Motor neuron (in vitro differentiated cells): ENCODE data around the gene DDX3X. TPM values are rescaled to one million over a fixed set of nuclear protein-coding genes. Genes with fewer than 3 reads are reported as not detected.
"Not testable (repeated sequence)": the region's sequence is repeated elsewhere in the genome, so short reads cannot be mapped to it uniquely, and the experiment has no call there.

ENCODE experiments used
- ATAC-seq, 8 experiments: fragments of 200-7000 bp; cut with Tn5 transposase; replicated peaks in 6 of 8; 2 replicates each; pipeline ENCODE4 v1.8.0; 2021; ENCODE audit warnings: mild to moderate bottlenecking in 8 of 8, moderate library complexity in 8 of 8
- H3K27ac ChIP-seq, 2 donors: fragments of 250-450 bp; sonication (Bioruptor Pico); 2 replicates each; pipeline ENCODE4 v1.9.0; 2021; ENCODE audit warnings: antibody characterized with exemption in 2 of 2, mild to moderate bottlenecking in 2 of 2, moderate library complexity in 1 of 2
- H3K4me1 ChIP-seq, 2 donors: fragments of 250-450 bp; sonication (Bioruptor Pico); replicated peaks in 1 of 2; 2 replicates each; pipeline ENCODE4 v1.6.1; 2021; ENCODE audit warnings: antibody characterized with exemption in 2 of 2, mild to moderate bottlenecking in 2 of 2, moderate library complexity in 1 of 2
- H3K4me3 ChIP-seq, 5 donors: fragments of 250-450 bp; sonication (Bioruptor Pico); 2 replicates each; pipeline ENCODE4 v1.9.0; 2021; ENCODE audit warnings: antibody characterized with exemption in 5 of 5, mild to moderate bottlenecking in 5 of 5, moderate library complexity in 4 of 5
- WGBS, 10 experiments: fragments of 450-650 bp; shearing (Covaris generic); methylation state at CpG; one replicate each; pipeline ENCODE4 v1.0.0; 2022; 5-methylcytosine and 5-hydroxymethylcytosine counted together
- in situ Hi-C, 9 experiments: fragments of 400-800 bp; cut with MboI; loops; one replicate each; pipeline ENCODE4 v1.15.0; 2021; ENCODE audit warnings: low sequenced_read_pairs in 9 of 9, low pct_unique_long_range_greater_than_20kb in 2 of 9; ENCODE audit not compliant: unreplicated experiment in 9 of 9
- total RNA-seq, 8 experiments: library from RNA; unstranded; fragments of 300-600 nt; gene quantifications; 2 replicates each; pipeline versions ENCODE4 v1.2.3 to v1.2.4, GENCODE V29; 2022

DDX3X gene
- total RNA-seq, 8 experiments from 2014 or later = 119 to 319 (median 167) TPM

- Histone ChIP-seq H3K4me1 (no peaks in the 10 kb centered on the region), H3K27ac (no peak overlapping the region), H3K4me3 (no peak overlapping the region)
- peak in 5 of 8 experiments; percentile 5 to 27 (median 18) for ATAC-seq
- in situ Hi-C loops = no loop called here
- WGBS, 10 experiments = 0 to 100% (median 96%) methylated on average over 1 to 4 of the region's 6 CpGs; no CpG with 5 or more reads in 3 of the 10 experiments
Measured at GRCh38 chrX:41350150-41350975, 16.4 kb downstream of the DDX3X start.

DNA sequence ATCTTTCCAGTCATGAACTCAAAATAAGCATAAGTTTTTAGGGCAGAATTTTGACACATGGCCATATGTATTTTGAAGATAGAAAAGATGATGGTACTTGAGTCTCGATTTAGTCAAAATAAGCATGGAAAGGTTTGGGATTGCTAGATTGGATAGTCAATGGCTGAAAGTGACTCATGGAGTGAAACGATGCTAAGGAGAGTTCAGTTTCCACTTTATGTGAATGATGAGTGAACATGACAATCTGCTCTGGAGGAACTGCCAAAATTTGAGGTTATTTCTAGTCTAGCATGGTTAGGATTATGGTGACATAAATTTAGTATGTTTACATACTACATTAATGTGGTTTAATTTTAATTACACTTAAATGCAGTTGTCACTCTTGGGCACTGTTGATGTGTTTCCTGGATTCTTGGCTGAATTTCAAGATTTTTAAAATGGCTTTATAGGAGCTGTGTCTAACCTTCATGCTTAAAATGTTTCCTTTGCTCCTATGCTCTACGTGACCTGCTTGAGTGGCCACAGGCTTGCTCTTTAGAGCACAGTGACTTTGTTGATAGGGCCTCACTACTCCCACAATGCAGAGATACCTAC is 17.1 kb downstream of the DDX3X start:
- 34 to 84% (median 62%) methylated on average over 2 to 3 of the region's 3 CpGs; no CpG with 5 or more reads in 6 of the 10 experiments for WGBS, 10 experiments
- H3K27ac ChIP-seq = no peak overlapping the region
- peak in 3 of 8 experiments; percentile 6 to 24 (median 13) for ATAC-seq

DNA sequence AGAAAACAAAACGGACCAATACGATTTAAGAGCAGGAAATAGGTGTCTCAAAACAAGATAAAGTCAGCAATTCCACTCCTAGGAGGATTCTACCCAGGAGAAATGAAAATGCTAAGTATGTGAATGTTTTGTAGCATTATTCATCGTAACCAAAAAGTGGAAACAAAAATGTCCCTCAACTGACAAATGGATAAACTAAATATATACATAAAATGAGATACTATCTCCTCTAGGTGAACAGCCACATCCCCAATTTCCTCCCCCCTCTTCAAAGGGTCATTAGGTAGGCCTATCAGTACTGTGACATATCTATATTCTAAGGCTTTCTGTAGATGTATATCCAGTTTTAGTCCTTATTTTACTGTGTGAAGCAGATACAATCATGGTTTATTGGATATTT is 18.0 kb downstream of the DDX3X start:
- 63 to 100% (median 83%) methylated on average over 2 to 3 of the region's 3 CpGs; no CpG with 5 or more reads in 3 of the 10 experiments for WGBS, 10 experiments
- ATAC-seq = peak in 2 of 8 experiments; percentile 2 to 6
- in situ Hi-C loops = no loop called here

More for the DNA sequence above, 17.1 kb downstream of the DDX3X start:
- no peaks in the 10 kb centered on the region for H3K4me1 ChIP-seq
- no peak overlapping the region for H3K4me3 ChIP-seq
- in situ Hi-C loops = no loop called here

GRCh38 chrX:41352329-41352838 is 18.4 kb downstream of the DDX3X start:
- no peaks in the 10 kb centered on the region for H3K4me1 ChIP-seq
- no peak overlapping the region for H3K4me3 ChIP-seq
- ATAC-seq = peak in 4 of 8 experiments; percentile 1 to 4 (median 4)
- 76 to 80% methylated on average over 1 to 3 of the region's 3 CpGs; no CpG with 5 or more reads in 8 of the 10 experiments for WGBS, 10 experiments
- H3K27ac ChIP-seq = no peak overlapping the region
- in situ Hi-C loops = no loop called here

More for the DNA sequence above, 18.0 kb downstream of the DDX3X start:
- Histone ChIP-seq H3K27ac (no peak overlapping the region), H3K4me3 (no peak overlapping the region), H3K4me1 (no peaks in the 10 kb centered on the region)

DNA sequence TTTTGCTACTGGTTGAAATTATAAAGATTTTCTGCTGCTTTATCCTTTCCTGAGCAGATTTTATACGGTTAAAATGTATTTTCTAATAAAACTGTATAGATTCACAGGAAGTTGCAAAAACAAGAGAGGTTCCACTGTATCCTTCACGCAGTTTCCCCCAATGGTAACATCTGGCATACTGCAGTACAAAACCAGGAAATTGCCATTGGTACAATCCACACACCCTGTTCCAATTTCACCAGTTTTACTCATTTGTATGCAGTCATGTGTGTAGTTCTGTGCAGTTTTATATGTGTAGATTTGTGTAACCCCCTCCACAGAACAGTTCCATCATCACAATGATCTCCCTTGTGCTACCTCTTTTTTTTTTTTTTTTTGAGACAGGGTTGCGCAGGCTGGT is 20.0 kb downstream of the DDX3X start:
- peak in 2 of 8 experiments; percentile 2 to 17 for ATAC-seq
- no peak overlapping the region for H3K27ac ChIP-seq
- 17 to 93% (median 68%) methylated on average over 1 to 2 of the region's 3 CpGs; no CpG with 5 or more reads in 4 of the 10 experiments for WGBS, 10 experiments
- H3K4me1 ChIP-seq = no peaks in the 10 kb centered on the region
- H3K4me3 ChIP-seq = no peak overlapping the region
- in situ Hi-C loops = no loop called here

DNA sequence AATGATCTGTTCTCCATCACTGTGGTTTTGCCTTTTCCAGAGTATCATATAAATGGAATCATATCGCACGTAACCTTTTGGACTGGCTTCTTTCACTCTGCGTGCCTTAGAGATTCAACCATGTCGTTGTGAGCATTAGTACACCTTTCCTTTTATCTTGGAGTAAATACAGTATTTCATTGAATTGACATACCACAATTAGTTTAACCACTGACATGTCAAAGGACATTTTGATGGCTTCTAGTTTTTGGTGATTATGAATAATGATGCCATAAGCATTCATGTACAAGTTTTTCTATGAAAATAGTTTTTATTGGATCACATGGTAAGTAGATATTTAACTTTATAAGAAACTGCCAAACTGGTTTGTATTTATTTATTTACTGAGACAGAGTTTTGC is 35.2 kb downstream of the DDX3X start:
- no peak for ATAC-seq
- in situ Hi-C loops = no loop called here
- no peak overlapping the region for H3K27ac ChIP-seq

GRCh38 chrX:41371575-41371974 is 37.6 kb downstream of the DDX3X start:
- 63 to 100% (median 96%) methylated on average over 2 to 5 of the region's 5 CpGs; no CpG with 5 or more reads in 5 of the 10 experiments for WGBS, 10 experiments
- ATAC-seq, H3K4me1 ChIP-seq, in situ Hi-C loops, H3K4me3 ChIP-seq, H3K27ac ChIP-seq: not testable (repeated sequence)

More for the DNA sequence above, 35.2 kb downstream of the DDX3X start:
- Histone ChIP-seq H3K4me1 (no peaks in the 10 kb centered on the region), H3K4me3 (no peak overlapping the region)
- 57 to 100% (median 94%) methylated on average over 1 to 4 of the region's 4 CpGs; no CpG with 5 or more reads in 6 of the 10 experiments for WGBS, 10 experiments

DNA sequence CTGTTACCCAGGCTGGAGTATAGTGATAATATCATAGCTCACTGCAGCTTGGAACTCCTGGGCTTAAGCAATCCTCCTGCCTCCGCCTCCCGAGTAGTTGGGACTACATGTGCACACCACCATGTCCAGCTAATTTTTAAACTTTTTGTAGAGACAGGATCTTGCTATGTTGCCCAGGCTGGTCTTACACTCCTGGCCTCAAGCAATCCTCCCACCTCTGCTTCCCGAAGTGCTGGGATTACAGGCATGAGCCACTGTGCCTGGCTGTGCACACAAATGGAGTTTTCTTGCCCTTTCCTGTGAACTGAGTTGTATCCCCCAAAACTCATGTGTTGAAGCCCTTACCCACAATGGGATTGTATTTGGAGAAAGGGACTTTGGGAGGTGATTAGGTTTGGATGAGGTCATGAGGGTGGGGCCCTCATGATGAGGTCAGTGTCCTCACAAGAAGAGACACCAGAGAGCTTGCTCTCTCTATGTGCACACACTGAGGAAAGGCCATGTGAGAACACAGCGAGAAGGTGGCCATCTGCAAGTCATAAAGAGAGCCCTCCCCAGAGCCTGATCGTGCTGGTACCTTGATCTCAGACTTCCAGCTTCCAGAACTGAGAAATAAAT is 40.1 kb downstream of the DDX3X start:
- in situ Hi-C loops = no loop called here
- no peak overlapping the region for H3K27ac ChIP-seq
- 72 to 100% (median 80%) methylated on average over 1 to 3 of the region's 5 CpGs; no CpG with 5 or more reads in 7 of the 10 experiments for WGBS, 10 experiments
- no peak overlapping the region for H3K4me3 ChIP-seq
- no peaks in the 10 kb centered on the region for H3K4me1 ChIP-seq
- peak in 2 of 8 experiments; percentile 48 to 50 for ATAC-seq

DNA sequence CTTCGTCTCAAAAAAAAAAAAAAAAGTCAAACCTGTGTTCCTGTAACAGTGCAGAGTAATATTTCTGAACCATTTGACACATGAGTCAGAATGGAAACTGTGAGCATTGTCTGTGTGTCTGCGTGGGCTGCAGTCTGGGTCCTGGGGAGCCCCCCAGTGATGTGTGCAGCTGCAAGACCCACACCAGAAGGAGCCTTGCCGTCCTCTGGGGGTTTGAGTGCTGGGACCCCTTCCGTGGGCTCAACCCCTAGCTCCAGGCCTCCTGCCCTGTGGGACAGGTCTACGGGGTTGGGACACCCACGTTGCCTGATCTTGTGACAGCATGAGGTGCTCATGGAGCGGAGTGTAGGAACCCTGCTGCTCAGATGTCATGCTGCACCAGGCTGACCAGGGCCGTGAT is 43.7 kb downstream of the DDX3X start:
- Histone ChIP-seq H3K4me3 (no peak overlapping the region), H3K4me1 (no peaks in the 10 kb centered on the region), H3K27ac (no peak overlapping the region)
- 61 to 67% methylated on average over 2 to 3 of the region's 8 CpGs; no CpG with 5 or more reads in 8 of the 10 experiments for WGBS, 10 experiments
- in situ Hi-C loops = no loop called here
- no peak for ATAC-seq

DNA sequence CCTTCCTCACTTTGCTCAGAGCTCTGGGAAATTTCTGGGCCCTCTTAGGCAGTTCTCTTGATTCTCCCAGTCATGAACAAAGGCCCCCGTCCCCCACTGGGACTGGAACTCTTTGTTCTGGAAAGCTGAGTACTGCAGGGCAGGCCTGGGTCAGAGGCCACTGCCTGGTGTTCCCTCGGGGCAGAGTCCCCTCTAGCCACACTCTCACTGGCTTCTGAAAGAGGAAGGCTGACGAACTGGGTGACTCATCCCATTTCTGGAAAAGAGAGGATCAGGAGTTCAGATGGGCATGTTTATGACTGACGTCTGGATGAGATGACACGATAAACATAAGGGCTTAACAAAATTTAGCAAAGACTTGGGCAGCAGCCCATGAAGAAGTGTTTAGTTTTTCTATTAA is 47.7 kb downstream of the DDX3X start:
- peak in 3 of 8 experiments; percentile 31 to 79 (median 57) for ATAC-seq
- no peak overlapping the region for H3K4me3 ChIP-seq
- in situ Hi-C loops = no loop called here
- no peak overlapping the region for H3K27ac ChIP-seq
- no peaks in the 10 kb centered on the region for H3K4me1 ChIP-seq
- WGBS, 10 experiments = 40% methylated on average over 1 of the region's 5 CpGs; no CpG with 5 or more reads in 9 of the 10 experiments

- 0 to 90% (median 53%) methylated on average over 1 to 3 of the region's 10 CpGs; no CpG with 5 or more reads in 6 of the 10 experiments for WGBS, 10 experiments
- in situ Hi-C loops = no loop called here
- Histone ChIP-seq H3K4me1 (no peaks in the 10 kb centered on the region), H3K4me3 (no peak overlapping the region), H3K27ac (no peak overlapping the region)
- no peak for ATAC-seq
Measured at GRCh38 chrX:41382714-41383645, 49.0 kb downstream of the DDX3X start.
